Left renal pelvis (tissue), 4 donors: ENCODE results near the gene LRRC32. TPM values are rescaled to one million over a fixed set of nuclear protein-coding genes. Genes with fewer than 3 reads are reported as not detected.
A peak's percentile ranks its signal among the peaks of the same experiment; 100 is the strongest.

ENCODE experiments used
- DNase-seq, 4 donors: peaks; one replicate each; pipeline ENCODE4 v3.0.0-alpha.2; 2013; ENCODE audit warnings: low read depth in 4 of 4, low spot score in 3 of 4
- polyA plus RNA-seq, 4 donors: library from polyadenylated mRNA; unstranded; fragments of 120-200 nt; gene quantifications; one replicate each; pipeline ENCODE4 v1.2.1, GENCODE V29; 2013; ENCODE audit not compliant: insufficient read length in 4 of 4

The LRRC32 gene
- polyA plus RNA-seq, 4 donors = 52.7 to 70.3 (median 69.2) TPM

GRCh38 chr11:76700177-76701100 is 29.9 kb upstream of the LRRC32 start:
- DNase-seq = peak; percentile 41 to 56 (median 48)

GRCh38 chr11:76699451-76700091 is 29.0 kb upstream of the LRRC32 start:
- DNase-seq = no peak

GRCh38 chr11:76698321-76699043 is 27.9 kb upstream of the LRRC32 start:
- no peak for DNase-seq

- no peak for DNase-seq
Observed at GRCh38 chr11:76696756-76697155, 26.2 kb upstream of the LRRC32 start.

GRCh38 chr11:76695771-76696170 is 25.2 kb upstream of the LRRC32 start:
- no peak for DNase-seq

- DNase-seq = no peak
Observed at GRCh38 chr11:76695133-76695532, 24.6 kb upstream of the LRRC32 start.

- no peak for DNase-seq
Observed at GRCh38 chr11:76694664-76695063, 24.1 kb upstream of the LRRC32 start.

GRCh38 chr11:76693806-76694205 is 23.3 kb upstream of the LRRC32 start:
- DNase-seq = no peak

- DNase-seq = no peak
Observed at GRCh38 chr11:76692956-76693355, 22.4 kb upstream of the LRRC32 start.

GRCh38 chr11:76691655-76692054 is 21.1 kb upstream of the LRRC32 start:
- DNase-seq = no peak

GRCh38 chr11:76690736-76691135 is 20.2 kb upstream of the LRRC32 start:
- no peak for DNase-seq

- DNase-seq = no peak
Observed at GRCh38 chr11:76689313-76690260, 19.0 kb upstream of the LRRC32 start.

GRCh38 chr11:76688146-76688545 is 17.6 kb upstream of the LRRC32 start:
- no peak for DNase-seq

GRCh38 chr11:76686261-76687079 is 15.9 kb upstream of the LRRC32 start:
- DNase-seq = no peak

- no peak for DNase-seq
Observed at GRCh38 chr11:76685831-76686230, 15.3 kb upstream of the LRRC32 start.

GRCh38 chr11:76685237-76685636 is 14.7 kb upstream of the LRRC32 start:
- no peak for DNase-seq

- DNase-seq = no peak
Observed at GRCh38 chr11:76684516-76684915, 14.0 kb upstream of the LRRC32 start.

GRCh38 chr11:76683161-76684095 is 12.9 kb upstream of the LRRC32 start:
- DNase-seq = no peak
